Measurements from ENCODE around the gene SIAH3. TPM values are rescaled to one million over a fixed set of nuclear protein-coding genes. Genes with fewer than 3 reads are reported as not detected.

SIAH3 gene
- polyA plus RNA-seq, 1 donor from 2014 or later: 4.9 TPM

DNA sequence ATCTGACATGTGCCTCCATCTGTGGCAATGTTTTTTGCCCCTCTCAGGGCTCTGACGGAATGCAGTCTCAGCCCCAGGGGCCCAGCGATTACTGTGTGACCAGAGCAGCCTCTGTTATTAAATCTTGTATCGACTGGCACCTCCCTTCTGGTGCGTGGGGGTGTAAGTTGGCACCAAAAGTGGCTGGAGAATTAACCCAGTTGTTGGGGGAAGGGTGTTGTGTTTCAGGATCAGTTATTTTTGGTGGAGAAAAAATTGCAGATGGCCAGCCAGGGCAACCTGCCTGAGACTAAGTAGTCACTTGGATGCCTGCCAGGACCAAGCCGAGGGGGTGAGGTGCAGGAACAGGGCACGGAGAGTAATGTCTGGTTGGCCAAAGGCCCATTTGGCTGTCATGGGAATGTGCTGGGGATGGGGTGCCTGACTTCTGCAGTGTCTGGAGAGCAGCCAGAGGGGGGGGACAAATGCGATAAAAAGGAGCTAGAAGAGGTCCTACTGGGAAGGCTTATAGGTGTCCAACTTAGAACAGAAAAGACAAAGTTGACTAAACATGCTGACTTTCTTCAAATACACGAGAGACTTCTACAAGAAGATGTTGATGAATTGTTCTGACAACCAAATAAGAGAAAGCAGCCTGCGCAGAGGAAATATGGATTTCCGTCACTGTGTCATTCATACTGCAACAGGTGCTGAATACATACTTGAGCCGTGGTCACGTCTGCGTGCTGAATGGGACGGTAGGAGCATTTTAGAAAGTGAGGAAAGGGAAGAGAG, 69.8 kb downstream of the SIAH3 start:
- Histone ChIP-seq H3K9ac (ENCODE audit: low read length) (no peak overlapping the region), H2AFZ (ENCODE audit: low read depth, low read length) (no peak overlapping the region), H3K27ac (ENCODE audit: low read length) (no peak overlapping the region), H3K79me2 (replicated peaks; ENCODE audit: insufficient read depth, low read length) (no peaks in the 10 kb centered on the region), H3F3A (ENCODE audit: insufficient read depth, low read length, poor library complexity, severe bottlenecking) (no peaks in the 10 kb centered on the region), H3K9me2 (ENCODE audit: insufficient read depth, low read length) (no peaks in the 10 kb centered on the region), H3K4me2 (ENCODE audit: low read length) (no peak overlapping the region), H3K4me3 (ENCODE audit: low read length) (no peak overlapping the region), H4K20me1 (ENCODE audit: insufficient read depth) (no peaks in the 10 kb centered on the region), H3K36me3 (ENCODE audit: insufficient read depth, low read length) (no peaks in the 10 kb centered on the region), H3K9me3 (ENCODE audit: low read length) (no peaks in the 10 kb centered on the region), H3K27me3 (ENCODE audit: insufficient read depth, low read depth, low read length) (no peaks in the 10 kb centered on the region)
- TF ChIP-seq, protein P1, sequence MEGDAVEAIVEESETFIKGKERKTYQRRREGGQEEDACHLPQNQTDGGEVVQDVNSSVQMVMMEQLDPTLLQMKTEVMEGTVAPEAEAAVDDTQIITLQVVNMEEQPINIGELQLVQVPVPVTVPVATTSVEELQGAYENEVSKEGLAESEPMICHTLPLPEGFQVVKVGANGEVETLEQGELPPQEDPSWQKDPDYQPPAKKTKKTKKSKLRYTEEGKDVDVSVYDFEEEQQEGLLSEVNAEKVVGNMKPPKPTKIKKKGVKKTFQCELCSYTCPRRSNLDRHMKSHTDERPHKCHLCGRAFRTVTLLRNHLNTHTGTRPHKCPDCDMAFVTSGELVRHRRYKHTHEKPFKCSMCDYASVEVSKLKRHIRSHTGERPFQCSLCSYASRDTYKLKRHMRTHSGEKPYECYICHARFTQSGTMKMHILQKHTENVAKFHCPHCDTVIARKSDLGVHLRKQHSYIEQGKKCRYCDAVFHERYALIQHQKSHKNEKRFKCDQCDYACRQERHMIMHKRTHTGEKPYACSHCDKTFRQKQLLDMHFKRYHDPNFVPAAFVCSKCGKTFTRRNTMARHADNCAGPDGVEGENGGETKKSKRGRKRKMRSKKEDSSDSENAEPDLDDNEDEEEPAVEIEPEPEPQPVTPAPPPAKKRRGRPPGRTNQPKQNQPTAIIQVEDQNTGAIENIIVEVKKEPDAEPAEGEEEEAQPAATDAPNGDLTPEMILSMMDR (IDR thresholded peaks at IDR 0.05; ENCODE audit: poor library complexity, severe bottlenecking): no peak
- TF ChIP-seq EP300 (conservative IDR thresholded peaks at IDR 0.05; ENCODE audit: poor library complexity, severe bottlenecking) (no peak), EZH2 (IDR thresholded peaks at IDR 0.05; ENCODE audit: borderline replicate concordance, insufficient read depth, low read length, poor library complexity, severe bottlenecking) (no peak), RAD21 (conservative IDR thresholded peaks at IDR 0.05) (no peak), TAF1 (IDR thresholded peaks at IDR 0.05; ENCODE audit: low read depth) (no peak), POLR2AphosphoS5 (IDR thresholded peaks at IDR 0.05) (no peak), MXI1 (conservative IDR thresholded peaks at IDR 0.05; ENCODE audit: poor library complexity, severe bottlenecking) (no peak), SMC3 (conservative IDR thresholded peaks at IDR 0.05; ENCODE audit: poor library complexity) (no peak)
- TF ChIP-seq, protein P2, sequence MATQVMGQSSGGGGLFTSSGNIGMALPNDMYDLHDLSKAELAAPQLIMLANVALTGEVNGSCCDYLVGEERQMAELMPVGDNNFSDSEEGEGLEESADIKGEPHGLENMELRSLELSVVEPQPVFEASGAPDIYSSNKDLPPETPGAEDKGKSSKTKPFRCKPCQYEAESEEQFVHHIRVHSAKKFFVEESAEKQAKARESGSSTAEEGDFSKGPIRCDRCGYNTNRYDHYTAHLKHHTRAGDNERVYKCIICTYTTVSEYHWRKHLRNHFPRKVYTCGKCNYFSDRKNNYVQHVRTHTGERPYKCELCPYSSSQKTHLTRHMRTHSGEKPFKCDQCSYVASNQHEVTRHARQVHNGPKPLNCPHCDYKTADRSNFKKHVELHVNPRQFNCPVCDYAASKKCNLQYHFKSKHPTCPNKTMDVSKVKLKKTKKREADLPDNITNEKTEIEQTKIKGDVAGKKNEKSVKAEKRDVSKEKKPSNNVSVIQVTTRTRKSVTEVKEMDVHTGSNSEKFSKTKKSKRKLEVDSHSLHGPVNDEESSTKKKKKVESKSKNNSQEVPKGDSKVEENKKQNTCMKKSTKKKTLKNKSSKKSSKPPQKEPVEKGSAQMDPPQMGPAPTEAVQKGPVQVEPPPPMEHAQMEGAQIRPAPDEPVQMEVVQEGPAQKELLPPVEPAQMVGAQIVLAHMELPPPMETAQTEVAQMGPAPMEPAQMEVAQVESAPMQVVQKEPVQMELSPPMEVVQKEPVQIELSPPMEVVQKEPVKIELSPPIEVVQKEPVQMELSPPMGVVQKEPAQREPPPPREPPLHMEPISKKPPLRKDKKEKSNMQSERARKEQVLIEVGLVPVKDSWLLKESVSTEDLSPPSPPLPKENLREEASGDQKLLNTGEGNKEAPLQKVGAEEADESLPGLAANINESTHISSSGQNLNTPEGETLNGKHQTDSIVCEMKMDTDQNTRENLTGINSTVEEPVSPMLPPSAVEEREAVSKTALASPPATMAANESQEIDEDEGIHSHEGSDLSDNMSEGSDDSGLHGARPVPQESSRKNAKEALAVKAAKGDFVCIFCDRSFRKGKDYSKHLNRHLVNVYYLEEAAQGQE (IDR thresholded peaks at IDR 0.05; ENCODE audit: borderline replicate concordance): no peak

DNA sequence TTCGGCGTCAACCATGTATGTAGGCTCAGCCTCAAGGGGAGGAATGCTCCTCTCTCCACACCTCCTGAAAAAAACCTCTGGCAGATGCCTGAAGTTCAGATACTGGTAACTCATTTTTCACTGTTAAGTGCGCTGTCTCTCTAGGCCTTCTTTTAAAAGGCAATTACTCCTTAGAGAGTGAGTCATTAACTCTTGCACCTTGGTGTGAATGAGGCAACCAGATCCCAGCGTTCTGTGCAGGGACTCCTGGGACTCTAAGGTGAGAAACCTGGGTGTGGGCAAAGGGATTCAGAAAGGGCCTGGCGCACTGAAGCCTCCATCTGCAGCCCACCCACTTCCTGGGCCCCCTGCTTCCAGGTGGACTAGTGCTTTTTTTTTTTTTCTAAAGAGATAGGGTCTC, 71.7 kb downstream of the SIAH3 start:
- Histone ChIP-seq H3K9me2 (ENCODE audit: insufficient read depth, low read length) (no peaks in the 10 kb centered on the region), H4K20me1 (ENCODE audit: insufficient read depth) (no peaks in the 10 kb centered on the region), H3K79me2 (replicated peaks; ENCODE audit: insufficient read depth, low read length) (no peaks in the 10 kb centered on the region), H3K27me3 (ENCODE audit: insufficient read depth, low read depth, low read length) (no peaks in the 10 kb centered on the region), H3K4me3 (ENCODE audit: low read length) (no peak overlapping the region), H3K9me3 (ENCODE audit: low read length) (no peaks in the 10 kb centered on the region), H3K4me2 (ENCODE audit: low read length) (no peak overlapping the region), H2AFZ (ENCODE audit: low read depth, low read length) (no peak overlapping the region), H3K9ac (ENCODE audit: low read length) (no peak overlapping the region), H3K36me3 (ENCODE audit: insufficient read depth, low read length) (no peaks in the 10 kb centered on the region), H3F3A (ENCODE audit: insufficient read depth, low read length, poor library complexity, severe bottlenecking) (no peaks in the 10 kb centered on the region), H3K27ac (ENCODE audit: low read length) (no peak overlapping the region)
- TF ChIP-seq POLR2AphosphoS5 (IDR thresholded peaks at IDR 0.05): no peak
- no peak for TF ChIP-seq TAF1 (IDR thresholded peaks at IDR 0.05; ENCODE audit: low read depth)
- TF ChIP-seq, protein P2 (IDR thresholded peaks at IDR 0.05; ENCODE audit: borderline replicate concordance): no peak
- no peak for TF ChIP-seq RAD21 (conservative IDR thresholded peaks at IDR 0.05)
- TF ChIP-seq EZH2 (IDR thresholded peaks at IDR 0.05; ENCODE audit: borderline replicate concordance, insufficient read depth, low read length, poor library complexity, severe bottlenecking): no peak
- TF ChIP-seq, protein P1 (IDR thresholded peaks at IDR 0.05; ENCODE audit: poor library complexity, severe bottlenecking): no peak
- TF ChIP-seq EP300 (conservative IDR thresholded peaks at IDR 0.05; ENCODE audit: poor library complexity, severe bottlenecking): no peak
- no peak for TF ChIP-seq SMC3 (conservative IDR thresholded peaks at IDR 0.05; ENCODE audit: poor library complexity)
- TF ChIP-seq MXI1 (conservative IDR thresholded peaks at IDR 0.05; ENCODE audit: poor library complexity, severe bottlenecking): no peak

Measured in neural cell (in vitro differentiated cells).